OCI-LY3 (cell line): ENCODE data around the gene SNAP25.

Experiments used
- H2AFZ ChIP-seq: fragments of 200-600, 300-600 bp; shearing (Covaris generic); 2 replicates; pipeline ENCODE4 v1.6.0; 2014; ENCODE audit warnings: antibody characterized with exemption, low read depth, low read length
- H3K27ac ChIP-seq: fragments of 200-600, 300-600 bp; sonication (generic); 2 replicates; pipeline ENCODE4 v1.5.1; 2014; ENCODE audit warnings: mild to moderate bottlenecking, low read length, moderate library complexity, mixed read lengths
- H3K27me3 ChIP-seq: fragments of 200-600, 300-600 bp; sonication (generic); 2 replicates; pipeline ENCODE4 v1.6.1; 2014; ENCODE audit warnings: low read depth, low read length, mixed read lengths
- H3K36me3 ChIP-seq: fragments of 200-600, 300-600 bp; sonication (generic); replicated peaks from 2 replicates; pipeline ENCODE3; 2014; ENCODE audit warnings: low read depth, low read length, mixed read lengths
- H3K4me1 ChIP-seq: fragments of 300-600, 200-600 bp; sonication (generic); 2 replicates; pipeline ENCODE4 v1.6.1; 2014; ENCODE audit warnings: low read length, mixed read lengths
- H3K4me2 ChIP-seq: fragments of 200-600, 300-600 bp; sonication (generic); 2 replicates; pipeline ENCODE4 v1.6.1; 2014; ENCODE audit warnings: low read length, mixed read lengths
- H3K4me3 ChIP-seq: fragments of 300-600, 200-600 bp; sonication (generic); 2 replicates; pipeline ENCODE4 v1.5.1; 2014; ENCODE audit warnings: antibody characterized with exemption, mild to moderate bottlenecking, low read length, moderate library complexity
- H3K79me2 ChIP-seq: fragments of 300-600, 200-600 bp; shearing (Covaris generic); 2 replicates; pipeline ENCODE4 v1.6.1; 2014; ENCODE audit warnings: mild to moderate bottlenecking, low read length, mixed read lengths
- H3K9ac ChIP-seq: fragments of 300-600, 200-600 bp; shearing (Covaris generic); 2 replicates; pipeline ENCODE4 v1.6.0; 2014; ENCODE audit warnings: mild to moderate bottlenecking, low read length, moderate library complexity
- H3K9me3 ChIP-seq: fragments of 200-600, 300-600 bp; shearing (Covaris generic); 2 replicates; pipeline ENCODE4 v1.6.1; 2014; ENCODE audit warnings: low read length, mixed read lengths; ENCODE audit not compliant: insufficient read depth
- H4K20me1 ChIP-seq: fragments of 200-600, 300-600 bp; sonication (generic); 2 replicates; pipeline ENCODE4 v1.6.1; 2016; ENCODE audit warnings: low read length, mixed read lengths; ENCODE audit not compliant: insufficient read depth
- EZH2phosphoT487 ChIP-seq: fragments of 200-600 bp; shearing (Covaris generic); IDR thresholded peaks from 2 replicates; pipeline ENCODE4 v1.6.1; 2018; ENCODE audit warnings: antibody characterized with exemption, mixed run types, low read depth
- TF ChIP-seq, protein P1 (sequence below): fragments of 200-600, 300-600 bp; sonication (generic); IDR thresholded peaks from 2 replicates; pipeline ENCODE4 v1.5.1; 2014; ENCODE audit warnings: antibody characterized with exemption, low read length, low read depth

Gene SNAP25

DNA sequence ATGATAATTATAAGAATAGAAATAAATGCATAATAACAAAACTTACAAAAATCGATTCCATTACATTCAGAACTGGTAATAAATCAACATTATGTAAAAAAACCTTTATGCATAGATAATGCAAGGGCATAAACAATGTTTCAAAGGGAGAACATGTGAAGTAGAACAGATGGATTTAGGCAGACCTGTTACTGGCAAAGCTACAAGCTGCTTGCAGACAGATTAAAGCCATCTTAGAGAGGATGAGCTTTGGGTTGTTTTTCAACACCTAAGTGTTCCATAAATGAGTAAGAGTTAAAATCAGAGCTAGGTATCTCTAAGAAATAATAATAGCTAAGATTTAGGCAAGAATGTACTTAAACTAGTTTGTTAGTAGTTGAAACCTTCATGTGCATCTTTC lies 37.2 kb downstream of the SNAP25 start:
- no peak for TF ChIP-seq EZH2phosphoT487
- TF ChIP-seq, protein P1, sequence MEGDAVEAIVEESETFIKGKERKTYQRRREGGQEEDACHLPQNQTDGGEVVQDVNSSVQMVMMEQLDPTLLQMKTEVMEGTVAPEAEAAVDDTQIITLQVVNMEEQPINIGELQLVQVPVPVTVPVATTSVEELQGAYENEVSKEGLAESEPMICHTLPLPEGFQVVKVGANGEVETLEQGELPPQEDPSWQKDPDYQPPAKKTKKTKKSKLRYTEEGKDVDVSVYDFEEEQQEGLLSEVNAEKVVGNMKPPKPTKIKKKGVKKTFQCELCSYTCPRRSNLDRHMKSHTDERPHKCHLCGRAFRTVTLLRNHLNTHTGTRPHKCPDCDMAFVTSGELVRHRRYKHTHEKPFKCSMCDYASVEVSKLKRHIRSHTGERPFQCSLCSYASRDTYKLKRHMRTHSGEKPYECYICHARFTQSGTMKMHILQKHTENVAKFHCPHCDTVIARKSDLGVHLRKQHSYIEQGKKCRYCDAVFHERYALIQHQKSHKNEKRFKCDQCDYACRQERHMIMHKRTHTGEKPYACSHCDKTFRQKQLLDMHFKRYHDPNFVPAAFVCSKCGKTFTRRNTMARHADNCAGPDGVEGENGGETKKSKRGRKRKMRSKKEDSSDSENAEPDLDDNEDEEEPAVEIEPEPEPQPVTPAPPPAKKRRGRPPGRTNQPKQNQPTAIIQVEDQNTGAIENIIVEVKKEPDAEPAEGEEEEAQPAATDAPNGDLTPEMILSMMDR = no peak
- Histone ChIP-seq H3K9ac (no peak overlapping the region), H3K4me3 (no peak overlapping the region), H3K27ac (no peak overlapping the region), H3K36me3 (no peaks in the 10 kb centered on the region), H4K20me1 (no peaks in the 10 kb centered on the region), H3K9me3 (no peaks in the 10 kb centered on the region), H3K4me1 (no peaks in the 10 kb centered on the region), H3K4me2 (no peak overlapping the region), H2AFZ (no peak overlapping the region), H3K27me3 (peaks cover 55% of the 10 kb centered on the region), H3K79me2 (no peaks in the 10 kb centered on the region)

DNA sequence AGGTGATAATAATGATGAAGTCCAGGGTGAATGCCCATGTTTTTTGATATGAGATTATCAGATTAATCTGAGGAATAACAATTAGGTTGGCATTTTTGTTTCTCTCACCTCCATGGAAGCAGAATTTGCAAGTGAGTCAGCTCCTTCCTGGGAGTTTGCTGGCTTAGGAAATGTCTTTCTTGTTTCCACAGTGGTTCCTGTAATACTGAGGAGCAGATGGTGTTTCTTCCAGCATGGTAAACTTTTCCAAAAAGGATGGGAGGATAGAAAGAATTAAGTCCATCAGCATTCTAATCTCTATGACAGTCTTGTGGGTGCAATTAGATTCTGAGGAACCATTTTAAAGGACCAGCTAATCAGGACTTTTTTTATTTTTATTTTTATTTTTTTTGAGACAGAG lies 40.5 kb downstream of the SNAP25 start:
- peaks cover 63% of the 10 kb centered on the region for H3K27me3 ChIP-seq
- H3K4me1 ChIP-seq = no peaks in the 10 kb centered on the region
- no peaks in the 10 kb centered on the region for H3K79me2 ChIP-seq
- no peak overlapping the region for H3K9ac ChIP-seq
- H4K20me1 ChIP-seq = no peaks in the 10 kb centered on the region
- H3K27ac ChIP-seq = no peak overlapping the region
- H3K4me2 ChIP-seq = no peak overlapping the region
- no peaks in the 10 kb centered on the region for H3K36me3 ChIP-seq
- TF ChIP-seq, protein P1 = no peak
- TF ChIP-seq EZH2phosphoT487 = no peak
- H2AFZ ChIP-seq = no peak overlapping the region
- H3K4me3 ChIP-seq = no peak overlapping the region
- H3K9me3 ChIP-seq = no peaks in the 10 kb centered on the region

- Histone ChIP-seq H3K27ac (no peak overlapping the region), H3K36me3 (no peaks in the 10 kb centered on the region), H3K9me3 (no peaks in the 10 kb centered on the region), H3K4me1 (no peaks in the 10 kb centered on the region), H3K27me3 (peaks cover 65% of the 10 kb centered on the region), H3K9ac (no peak overlapping the region), H2AFZ (no peak overlapping the region), H4K20me1 (no peaks in the 10 kb centered on the region), H3K4me2 (no peak overlapping the region), H3K4me3 (no peak overlapping the region), H3K79me2 (no peaks in the 10 kb centered on the region)
- no peak for TF ChIP-seq EZH2phosphoT487
- TF ChIP-seq, protein P1 = no peak
Observed at GRCh38 chr20:10260316-10260715, 41.7 kb downstream of the SNAP25 start.

- H3K4me3 ChIP-seq = no peak overlapping the region
- peaks cover 61% of the 10 kb centered on the region for H3K27me3 ChIP-seq
- no peak overlapping the region for H2AFZ ChIP-seq
- H3K9me3 ChIP-seq = no peaks in the 10 kb centered on the region
- H3K4me1 ChIP-seq = no peaks in the 10 kb centered on the region
- no peaks in the 10 kb centered on the region for H4K20me1 ChIP-seq
- H3K9ac ChIP-seq = no peak overlapping the region
- no peak overlapping the region for H3K4me2 ChIP-seq
- TF ChIP-seq, protein P1 = no peak
- TF ChIP-seq EZH2phosphoT487 = no peak
- H3K79me2 ChIP-seq = no peaks in the 10 kb centered on the region
- H3K36me3 ChIP-seq = no peaks in the 10 kb centered on the region
- no peak overlapping the region for H3K27ac ChIP-seq
Observed at GRCh38 chr20:10261702-10262101, 43.1 kb downstream of the SNAP25 start.
